HEK293T (cell line): ENCODE data around the gene HOXA5.

Experiments used
- ARNT ChIP-seq: fragments of 450-650 bp; IDR thresholded peaks from 2 replicates; pipeline ENCODE4 v1.6.1; 2017; ENCODE audit warnings: mild to moderate bottlenecking
- ELF4 ChIP-seq: fragments of 450-650 bp; IDR thresholded peaks from 2 replicates; pipeline ENCODE4 v1.6.1; 2017; ENCODE audit warnings: antibody characterized with exemption
- FOXA1 ChIP-seq: fragments of 450-650 bp; IDR thresholded peaks from 2 replicates; pipeline ENCODE4 v1.6.1; 2016; ENCODE audit warnings: mild to moderate bottlenecking
- FOXK2 ChIP-seq: fragments of 450-650 bp; IDR thresholded peaks from 2 replicates; pipeline ENCODE4 v1.6.1; 2016; ENCODE audit warnings: mild to moderate bottlenecking
- FOXM1 ChIP-seq: fragments of 450-650 bp; IDR thresholded peaks from 2 replicates; pipeline ENCODE4 v1.6.1; 2017; ENCODE audit warnings: mild to moderate bottlenecking, borderline replicate concordance
- LEF1 ChIP-seq: fragments of 450-650 bp; IDR thresholded peaks from 2 replicates; pipeline ENCODE4 v1.6.1; 2017; ENCODE audit warnings: mild to moderate bottlenecking, borderline replicate concordance
- NFRKB ChIP-seq: fragments of 450-650 bp; IDR thresholded peaks from 2 replicates; pipeline ENCODE4 v1.6.1; 2016; ENCODE audit warnings: mild to moderate bottlenecking, moderate library complexity
- PKNOX1 ChIP-seq: fragments of 450-650 bp; IDR thresholded peaks from 2 replicates; pipeline ENCODE4 v1.6.1; 2016
- SP1 ChIP-seq: fragments of 450-650 bp; IDR thresholded peaks from 2 replicates; pipeline ENCODE4 v1.6.1; 2017
- SUZ12 ChIP-seq: fragments of 450-650 bp; IDR thresholded peaks from 2 replicates; pipeline ENCODE4 v1.6.1; 2016; ENCODE audit warnings: mild to moderate bottlenecking
- ZNF384 ChIP-seq: fragments of 450-650 bp; IDR thresholded peaks from 2 replicates; pipeline ENCODE4 v1.6.1; 2016

- TF ChIP-seq PKNOX1: no peak
- no peak for TF ChIP-seq SP1
- TF ChIP-seq ELF4: no peak
- TF ChIP-seq FOXK2: no peak
- TF ChIP-seq ZNF384: no peak
- no peak for TF ChIP-seq FOXM1
- no peak for TF ChIP-seq FOXA1
- no peak for TF ChIP-seq ARNT
- TF ChIP-seq LEF1: no peak
- no peak for TF ChIP-seq SUZ12
- no peak for TF ChIP-seq NFRKB
Measured at GRCh38 chr7:27157702-27158431, 14.4 kb upstream of the HOXA5 start.
